Activated effector memory CD4-positive, alpha-beta T cell treated with Interleukin-2 at 50 U/mL for 16 hours (primary cell): ENCODE data around the gene TNK2.
A peak's percentile ranks its signal among the peaks of the same experiment; 100 is the strongest.
"Not testable (repeated sequence)": the region's sequence is repeated elsewhere in the genome, so short reads cannot be mapped to it uniquely, and the experiment has no call there.

Experiments used
- DNase-seq: peaks from one replicate; pipeline ENCODE4 v3.0.0-alpha.2; 2020

Gene TNK2

GRCh38 chr3:195916291-195916690 lies 7.9 kb upstream of the TNK2 start:
- no peak for DNase-seq

GRCh38 chr3:195914648-195915473 lies 6.5 kb upstream of the TNK2 start:
- DNase-seq, result peak; percentile 82

- DNase-seq, result not testable (repeated sequence)
These were observed 5.8 kb upstream of the TNK2 start for GRCh38 chr3:195914146-195914545.

GRCh38 chr3:195913382-195913781 lies 5.0 kb upstream of the TNK2 start:
- DNase-seq, result no peak

- no peak for DNase-seq
These were observed 3.6 kb upstream of the TNK2 start for GRCh38 chr3:195911946-195912270.

- no peak for DNase-seq
These were observed 2.9 kb upstream of the TNK2 start for GRCh38 chr3:195911041-195911945.

GRCh38 chr3:195910499-195910845 lies 2.1 kb upstream of the TNK2 start:
- no peak for DNase-seq

- peak; percentile 90 for DNase-seq
These were observed 1.5 kb upstream of the TNK2 start for GRCh38 chr3:195909644-195910498.

GRCh38 chr3:195908694-195909581 lies 587 bp upstream of the TNK2 start:
- peak; percentile 20 for DNase-seq

GRCh38 chr3:195907684-195907933 lies 742 bp downstream of the TNK2 start:
- no peak for DNase-seq

- peak; percentile 53 for DNase-seq
These were observed 1.3 kb downstream of the TNK2 start for GRCh38 chr3:195906865-195907683.

GRCh38 chr3:195905970-195906864 lies 2.1 kb downstream of the TNK2 start:
- no peak for DNase-seq

- no peak for DNase-seq
These were observed 4.0 kb downstream of the TNK2 start for GRCh38 chr3:195904368-195904767.

GRCh38 chr3:195903950-195904290 lies 4.4 kb downstream of the TNK2 start:
- no peak for DNase-seq

- not testable (repeated sequence) for DNase-seq
These were observed 5.7 kb downstream of the TNK2 start for GRCh38 chr3:195902634-195903033.

- not testable (repeated sequence) for DNase-seq
These were observed 6.3 kb downstream of the TNK2 start for GRCh38 chr3:195901836-195902585.

- peak; percentile 53 for DNase-seq
These were observed 7.7 kb downstream of the TNK2 start for GRCh38 chr3:195900436-195901355.

GRCh38 chr3:195899701-195900435 lies 8.5 kb downstream of the TNK2 start:
- no peak for DNase-seq
